Suprapubic skin (tissue), 3 donors: ENCODE measurements around the gene GRIA1.

Experiments used
- CTCF ChIP-seq, 2 donors: fragments of 200-600 bp in 1 of 2; fragments of 450-650 bp in 1 of 2; sonication (generic) in 1 of 2; IDR thresholded peaks; one replicate each; pipeline ENCODE4 v1.5.1; 2016 to 2019; ENCODE audit warnings: antibody characterized with exemption in 2 of 2, mild to moderate bottlenecking in 1 of 2, moderate library complexity in 1 of 2
- EP300 ChIP-seq: sonication (generic); formaldehyde crosslinking; IDR thresholded peaks from one replicate; pipeline ENCODE4 v1.6.1; 2017; ENCODE audit warnings: antibody characterized with exemption

- TF ChIP-seq CTCF (IDR thresholded peaks at IDR 0.05) (no peak), EP300 (no peak)
These were observed 18.2 kb downstream of the GRIA1 start for GRCh38 chr5:153508700-153509099.
